EL (cell line): Measurements from ENCODE around the gene CATSPERE.
"Not testable (repeated sequence)": the region's sequence is repeated elsewhere in the genome, so short reads cannot be mapped to it uniquely, and the experiment has no call there.

Experiments used
- DNase-seq: peaks from one replicate; pipeline ENCODE4 v3.0.0-alpha.2; 2016

CATSPERE gene

DNA sequence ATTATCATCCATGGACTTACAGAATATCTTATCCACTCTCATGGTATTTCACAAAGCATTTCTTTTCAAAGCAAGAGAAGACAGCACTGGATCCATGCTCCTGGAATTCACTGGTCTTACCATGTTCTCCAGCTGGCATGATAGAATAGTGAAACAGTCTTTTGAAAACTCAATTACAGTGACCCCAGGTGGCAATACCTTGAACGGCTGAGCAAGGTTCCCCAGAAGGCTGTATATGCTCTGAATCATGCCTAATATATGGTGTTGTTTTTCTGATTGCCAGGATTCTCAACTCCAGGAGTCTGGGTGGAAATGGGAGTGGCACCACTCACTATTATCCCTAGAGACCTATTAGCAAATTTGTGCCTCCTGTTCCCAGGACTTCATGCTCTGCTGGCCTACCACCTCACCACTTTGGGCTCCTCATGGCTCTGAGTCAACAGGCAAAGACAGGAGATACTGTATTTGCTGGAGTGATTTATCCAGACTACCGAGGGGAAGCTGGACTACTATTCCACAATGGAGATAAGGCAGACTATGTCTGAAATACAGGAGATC, 87.6 kb downstream of the CATSPERE start:
- no peak for DNase-seq

DNA sequence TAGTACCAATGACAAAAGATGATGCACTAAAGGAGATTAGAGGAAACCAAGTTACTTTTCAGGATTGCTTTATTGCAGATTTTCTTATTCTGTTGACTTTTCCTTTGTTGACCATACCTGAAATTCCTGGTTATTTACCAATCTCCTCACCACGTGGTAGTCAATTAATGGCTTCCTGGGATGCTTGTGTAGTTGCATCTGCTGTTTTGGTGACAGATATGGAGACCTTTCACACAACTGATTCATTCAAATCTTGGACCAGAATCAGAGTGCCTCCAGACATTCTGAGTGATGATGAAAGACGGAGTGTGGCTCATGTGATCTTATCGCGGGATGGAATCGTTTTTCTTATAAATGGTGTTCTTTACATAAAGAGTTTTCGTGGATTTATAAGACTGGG, 91.3 kb downstream of the CATSPERE start:
- no peak for DNase-seq

DNA sequence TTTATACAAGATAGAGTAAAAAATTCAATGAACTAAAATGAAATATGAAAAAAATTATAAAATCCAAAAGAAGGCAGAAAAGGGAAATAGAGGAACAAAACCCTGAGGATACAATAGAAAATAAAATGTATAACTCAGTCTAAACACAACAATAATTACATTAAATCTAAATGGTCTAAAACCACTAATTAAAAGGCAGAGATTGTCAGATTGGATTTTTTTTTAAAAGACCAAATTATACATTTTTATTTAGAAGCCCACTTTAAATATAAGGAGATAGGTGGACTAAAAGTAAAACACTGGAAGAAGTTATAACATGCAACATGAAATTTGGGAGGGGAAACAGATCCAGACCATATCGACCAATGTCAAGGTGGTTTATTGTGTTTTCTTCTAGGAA, 95.2 kb downstream of the CATSPERE start:
- DNase-seq, result no peak

DNA sequence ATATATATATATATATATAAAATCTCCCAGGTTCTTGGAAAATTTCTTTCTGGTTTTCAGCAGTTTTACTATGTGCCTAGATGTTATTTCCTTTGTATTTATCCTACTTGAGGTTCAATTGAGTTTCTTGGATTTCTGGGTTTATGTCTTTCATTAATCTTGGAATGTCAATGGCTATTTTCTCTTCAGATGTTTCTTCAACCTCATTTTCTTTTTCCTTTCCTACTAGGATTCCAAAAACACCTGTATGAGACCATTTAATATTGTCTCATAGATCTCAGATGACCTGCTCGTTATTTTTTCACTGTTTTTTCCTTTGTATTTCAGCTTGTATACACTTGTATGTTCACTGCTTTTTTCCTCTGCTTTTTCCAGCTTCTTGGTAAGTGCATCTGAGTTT, 96.5 kb downstream of the CATSPERE start:
- DNase-seq, result no peak

DNA sequence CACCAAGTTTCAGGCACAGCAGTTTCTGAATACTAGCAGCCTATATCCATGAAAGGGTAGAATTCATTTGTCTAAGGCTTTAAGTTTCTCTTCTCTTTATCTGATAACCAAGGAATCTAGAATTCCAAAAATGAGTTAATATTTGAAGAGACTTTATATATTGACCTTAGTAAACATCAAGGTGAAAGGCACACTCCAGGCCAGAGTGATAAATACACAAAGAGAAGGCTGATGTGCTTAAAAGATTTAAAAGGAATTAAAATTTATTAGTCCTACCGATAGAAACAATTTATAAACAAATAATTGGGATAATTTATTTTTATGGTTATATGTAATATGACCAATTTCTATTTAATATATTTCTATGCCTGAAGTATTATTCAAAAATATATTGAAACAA, 98.5 kb downstream of the CATSPERE start:
- DNase-seq, result no peak

DNA sequence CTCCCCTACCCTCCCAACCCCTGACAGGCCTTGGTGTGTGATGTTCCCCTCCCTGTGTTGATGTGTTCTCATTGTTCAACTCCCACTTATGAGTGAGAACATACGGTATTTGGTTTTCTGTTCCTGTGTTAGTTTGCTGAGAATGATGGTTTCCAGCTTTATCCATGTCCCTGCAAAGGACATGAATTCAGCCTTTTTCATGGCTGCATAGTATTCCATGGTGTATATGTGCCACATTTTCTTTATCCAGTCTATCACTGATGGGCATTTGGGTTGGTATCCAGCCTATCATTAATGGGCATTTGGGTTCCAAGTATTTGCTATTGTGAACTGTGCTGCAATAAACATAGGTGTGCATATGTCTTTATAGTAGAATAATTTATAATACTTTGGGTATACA, 101.8 kb downstream of the CATSPERE start:
- DNase-seq, result not testable (repeated sequence)

DNA sequence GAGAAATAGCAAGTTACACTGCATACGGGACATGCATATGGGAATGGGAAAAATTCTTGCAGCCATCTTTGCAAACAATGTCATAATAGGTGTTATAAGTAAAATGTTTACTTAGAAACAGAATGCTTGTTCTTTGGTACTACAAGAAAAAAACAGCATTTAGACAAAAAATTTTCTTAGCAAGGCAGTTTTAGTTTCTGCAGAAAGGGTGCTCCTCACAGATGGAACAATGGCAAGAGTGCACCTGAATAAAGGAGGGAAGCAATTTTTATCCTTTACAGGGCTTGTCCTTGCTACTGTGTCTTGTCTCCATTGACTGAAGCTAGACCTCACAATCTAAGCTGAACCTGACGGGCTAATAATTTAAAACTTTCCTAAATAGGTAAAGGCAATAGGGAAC, 112.7 kb downstream of the CATSPERE start:
- DNase-seq, result no peak

DNA sequence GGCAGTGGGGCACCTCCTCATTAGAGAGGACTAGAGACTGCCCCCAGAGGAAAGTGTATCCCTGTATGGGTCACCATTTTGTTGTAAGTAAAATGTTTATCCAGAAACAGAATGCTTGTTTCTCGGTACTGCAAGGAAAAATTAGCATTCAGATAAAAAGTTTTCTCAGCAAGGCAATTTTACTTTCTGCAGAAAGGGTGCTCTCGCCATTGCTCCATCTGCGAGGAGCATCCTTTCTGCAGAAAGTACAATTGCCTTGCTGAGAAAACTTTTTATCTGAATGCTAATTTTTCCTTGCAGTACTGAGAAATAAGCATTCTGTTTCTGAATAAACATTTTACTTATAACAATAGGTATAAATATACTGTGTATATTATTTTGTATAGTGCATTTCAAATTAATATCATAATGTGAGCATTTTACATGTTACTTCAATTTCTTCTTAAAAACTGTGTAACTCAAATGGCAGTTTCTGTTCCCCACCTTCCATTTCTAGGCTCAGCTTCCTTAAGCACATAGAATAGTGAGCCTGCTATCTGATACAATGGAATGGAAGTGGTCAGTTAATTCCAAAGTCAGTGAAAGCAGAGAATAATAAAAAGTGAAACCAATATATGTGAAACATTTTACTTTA, 115.3 kb downstream of the CATSPERE start:
- DNase-seq, result no peak

DNA sequence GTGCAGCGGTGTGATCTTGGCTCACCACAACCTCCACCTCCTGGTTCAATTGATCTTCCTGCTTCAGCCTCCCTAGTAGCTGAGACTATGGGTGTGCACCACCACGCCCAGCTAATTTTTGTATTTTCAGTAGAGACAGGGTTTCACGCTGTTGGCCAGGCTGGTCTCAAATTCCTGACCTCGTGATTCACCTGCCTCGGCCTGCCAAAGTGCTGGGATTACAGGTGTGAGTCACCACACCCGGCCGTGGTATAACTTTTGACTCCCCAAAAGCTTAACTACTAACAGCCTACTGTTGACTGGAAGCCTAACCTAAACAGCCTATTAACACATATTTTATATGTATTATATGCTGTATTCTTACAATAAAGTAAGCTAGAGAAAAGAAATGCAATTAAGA, 117.1 kb downstream of the CATSPERE start:
- DNase-seq, result not testable (repeated sequence)

DNA sequence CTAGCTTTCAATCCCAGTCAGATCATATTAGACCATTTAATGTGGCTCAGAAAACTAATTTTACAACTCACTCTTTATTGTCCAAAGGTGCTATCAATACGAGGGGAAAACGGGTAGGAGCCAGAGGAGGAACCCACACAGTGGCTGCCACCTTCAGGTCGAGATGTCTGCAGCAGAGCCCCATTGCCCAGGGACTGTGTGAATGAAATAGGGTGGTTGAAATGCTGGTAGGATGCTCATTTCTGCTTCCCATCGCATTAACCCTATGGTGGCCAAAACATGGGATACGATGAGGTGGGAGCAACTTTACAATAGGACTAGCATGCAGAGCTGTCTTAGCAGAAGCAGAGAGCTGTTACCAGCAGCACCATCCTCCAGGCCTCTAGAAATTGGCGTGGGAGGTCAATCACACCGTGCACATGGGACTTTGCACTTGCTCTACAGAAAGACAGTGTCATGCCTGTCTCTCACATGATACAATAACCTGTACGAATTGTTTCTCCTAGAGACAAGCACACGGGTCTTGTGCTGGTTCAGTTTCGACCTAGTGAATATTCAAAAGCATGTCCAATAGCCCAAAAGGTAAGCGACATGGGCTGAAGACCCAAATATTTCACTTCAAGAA, 122.4 kb downstream of the CATSPERE start:
- DNase-seq, result no peak

DNA sequence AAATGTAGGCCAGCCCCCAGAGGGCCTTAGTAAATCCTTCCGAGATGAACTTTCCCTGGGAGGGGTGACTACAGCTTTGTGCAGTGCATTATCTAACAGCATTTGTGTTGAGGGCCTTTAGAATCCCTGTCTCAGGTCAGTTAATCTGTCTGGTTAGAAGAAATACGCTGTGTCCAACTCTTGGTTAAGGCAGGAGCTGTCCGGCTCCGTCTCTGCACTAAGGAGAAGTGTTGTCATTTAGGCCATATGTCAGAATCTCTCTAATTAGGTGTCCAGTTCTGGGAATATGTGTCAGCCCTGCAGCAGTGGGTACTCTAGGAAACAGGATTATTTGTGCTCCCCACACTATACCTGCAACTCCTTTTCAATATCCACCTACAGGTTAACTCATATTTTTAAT, 124.8 kb downstream of the CATSPERE start:
- no peak for DNase-seq

DNA sequence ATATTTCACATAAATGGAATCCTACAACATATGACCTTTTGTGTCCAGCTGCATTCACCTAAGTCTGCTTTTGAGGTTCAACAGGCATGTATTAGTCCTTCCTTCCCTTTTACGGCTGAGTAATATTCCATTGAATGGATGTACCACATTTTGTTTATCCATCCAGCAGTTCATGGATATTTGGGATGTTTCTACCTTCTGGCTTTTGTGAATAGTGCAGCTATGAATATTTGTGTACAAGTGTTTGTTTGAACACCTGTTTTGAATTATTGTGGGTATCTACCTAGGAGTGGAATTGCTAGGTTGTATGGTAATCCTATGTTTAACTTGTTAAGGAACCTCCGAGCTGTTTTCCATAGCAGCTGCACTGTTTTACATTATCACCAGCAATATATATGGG, 129.6 kb downstream of the CATSPERE start:
- DNase-seq, result no peak

DNA sequence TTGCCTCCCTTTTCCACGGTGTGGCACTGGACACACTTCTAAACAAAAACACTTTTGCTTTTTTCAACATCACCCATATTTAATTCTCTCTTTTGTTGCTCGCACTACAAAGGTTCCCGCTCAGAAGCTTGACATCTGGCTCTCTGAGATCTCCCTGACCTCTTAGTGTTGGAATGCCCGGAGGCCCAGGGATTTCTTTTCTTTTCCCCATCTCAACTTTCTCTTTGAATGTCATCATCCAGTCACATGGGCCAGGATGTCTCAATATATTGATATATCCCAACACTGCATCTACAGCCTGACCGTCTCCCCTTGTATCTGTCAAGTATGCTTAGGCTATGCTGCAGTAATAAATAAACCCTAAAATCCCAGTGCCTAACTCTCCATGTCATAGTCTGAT, 137.5 kb downstream of the CATSPERE start:
- peak; percentile 24 for DNase-seq

DNA sequence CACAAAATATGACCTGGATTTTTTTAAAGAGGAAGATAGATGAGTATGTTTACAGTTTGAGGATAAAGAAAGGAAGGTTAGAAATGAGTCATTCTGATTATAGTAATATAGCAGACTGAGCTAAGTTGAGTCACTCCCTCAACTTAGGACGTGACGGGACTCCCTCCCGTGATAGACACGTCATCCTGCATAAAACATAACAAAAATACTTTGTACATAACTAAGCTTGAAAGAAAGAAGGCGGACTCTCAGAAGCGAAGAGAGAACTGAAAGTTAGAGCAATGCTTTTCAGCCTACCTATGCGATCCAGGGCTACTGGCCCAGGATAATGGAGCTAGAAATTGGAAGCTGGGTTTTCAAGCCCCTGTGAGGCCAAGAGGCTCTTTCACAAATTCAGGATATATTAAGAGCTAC, 138.9 kb downstream of the CATSPERE start:
- DNase-seq, result peak; percentile 95

DNA sequence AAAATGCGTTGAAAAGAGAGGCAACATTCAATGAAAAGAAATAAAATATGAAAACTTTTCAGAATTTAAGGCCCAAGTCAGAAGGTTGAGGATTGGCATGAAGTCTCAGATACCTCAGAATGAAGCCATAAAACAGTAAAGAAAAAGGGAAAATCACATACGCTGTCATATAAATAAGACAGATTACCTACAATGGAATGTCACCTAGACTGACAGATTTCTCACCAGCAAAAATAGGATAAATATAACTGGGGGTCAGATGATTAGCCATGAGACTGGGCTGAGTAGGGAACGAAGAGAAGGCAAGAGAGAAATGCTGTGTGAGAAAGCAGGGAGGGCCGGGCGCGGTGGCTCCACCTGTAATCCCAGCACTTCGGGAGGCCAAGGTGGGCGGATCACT, 140.3 kb downstream of the CATSPERE start:
- no peak for DNase-seq

DNA sequence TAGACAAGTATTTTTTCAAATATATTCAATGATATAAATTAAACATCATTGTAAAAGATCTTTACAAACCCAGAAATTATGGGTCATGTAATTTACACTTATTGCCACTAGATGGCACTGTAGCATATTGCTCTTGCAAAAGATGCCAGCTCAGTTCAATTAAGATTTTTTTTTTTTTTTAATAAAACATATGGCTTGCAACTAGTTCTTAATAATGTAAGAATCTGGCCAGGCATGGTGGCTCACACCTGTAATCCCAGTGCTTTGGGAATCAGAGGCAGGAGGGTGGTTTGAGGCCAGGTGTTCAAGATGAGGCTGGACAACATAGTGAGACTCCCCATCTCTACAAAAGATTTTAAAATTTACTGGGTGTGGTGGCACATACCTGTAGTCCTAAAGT, 142.4 kb downstream of the CATSPERE start:
- peak; percentile 27 for DNase-seq

DNA sequence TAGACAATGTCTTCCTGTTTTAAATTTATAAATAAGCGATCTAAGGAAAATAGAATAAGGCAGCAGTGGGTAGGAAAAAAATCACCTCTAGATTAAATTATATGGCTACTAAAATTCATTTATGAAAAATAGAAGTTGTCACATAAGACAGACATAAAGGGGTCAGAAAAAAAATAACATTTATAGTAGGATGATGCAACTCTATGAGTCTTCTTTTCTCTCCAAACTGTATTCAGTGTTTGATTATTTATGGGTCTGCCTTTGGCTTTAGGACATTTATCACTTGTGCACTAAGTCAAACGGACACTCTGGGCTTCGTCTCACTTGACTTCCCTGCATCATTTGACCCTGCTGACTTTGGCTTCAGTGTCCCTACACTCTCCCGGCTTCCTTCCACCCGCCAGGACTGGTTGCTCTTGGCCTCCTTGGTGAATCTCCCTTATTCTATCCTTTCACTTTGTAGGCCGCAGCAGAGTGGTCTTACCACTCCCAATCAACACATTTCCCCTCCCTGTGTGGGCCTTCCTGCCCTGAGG, 144.8 kb downstream of the CATSPERE start:
- DNase-seq, result no peak

DNA sequence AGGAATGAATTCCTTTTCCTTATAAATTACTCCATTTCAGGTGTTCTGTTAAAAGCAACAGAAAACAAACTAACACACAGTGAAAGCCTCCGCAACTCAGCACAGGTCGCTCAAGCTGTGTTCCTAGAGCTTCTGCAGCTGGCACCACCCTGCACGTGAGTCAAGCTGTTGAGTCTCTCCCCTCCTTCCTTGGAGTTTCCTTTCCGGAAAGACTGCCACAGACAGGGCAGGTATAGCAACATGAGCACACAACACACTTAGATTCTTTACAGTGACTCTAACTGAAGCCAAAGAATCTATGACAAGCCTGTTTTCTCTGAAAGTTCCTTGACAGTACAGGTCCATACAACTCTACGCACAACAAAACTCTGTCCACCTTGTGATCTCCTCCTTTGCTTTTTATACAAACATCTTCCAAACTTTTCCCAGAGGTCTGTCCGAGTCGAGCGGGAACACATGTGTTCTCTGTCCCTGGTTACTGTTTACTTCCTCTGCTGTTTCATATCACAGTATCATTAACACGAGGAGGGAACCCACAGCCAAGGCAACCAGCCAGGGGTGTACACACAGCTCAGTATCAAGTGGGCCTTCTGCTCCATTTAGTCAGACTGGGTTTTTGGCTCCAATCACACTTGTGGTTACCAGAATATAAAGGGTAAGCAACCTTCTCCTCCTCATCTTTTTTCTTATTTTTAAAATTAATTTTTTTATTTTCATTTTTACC, 153.2 kb downstream of the CATSPERE start:
- no peak for DNase-seq

DNA sequence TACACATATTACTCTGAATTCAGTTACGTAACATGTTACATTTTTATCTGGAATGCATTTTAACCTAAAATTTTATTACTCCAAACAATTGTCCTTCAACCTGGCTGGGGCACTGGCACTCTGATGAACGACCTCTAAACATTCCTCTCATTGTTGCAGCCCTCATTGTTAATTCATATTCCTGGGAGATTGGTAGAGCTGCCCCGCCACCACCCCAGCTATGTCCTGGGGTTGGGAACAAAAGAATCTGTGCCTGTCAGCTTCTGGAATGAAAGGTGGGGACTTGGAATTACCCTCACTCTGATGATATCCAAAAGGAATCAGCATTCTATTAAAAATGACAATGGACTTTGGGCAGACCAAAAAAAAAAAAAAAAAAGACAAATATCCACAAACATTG, 153.8 kb downstream of the CATSPERE start:
- DNase-seq, result no peak

DNA sequence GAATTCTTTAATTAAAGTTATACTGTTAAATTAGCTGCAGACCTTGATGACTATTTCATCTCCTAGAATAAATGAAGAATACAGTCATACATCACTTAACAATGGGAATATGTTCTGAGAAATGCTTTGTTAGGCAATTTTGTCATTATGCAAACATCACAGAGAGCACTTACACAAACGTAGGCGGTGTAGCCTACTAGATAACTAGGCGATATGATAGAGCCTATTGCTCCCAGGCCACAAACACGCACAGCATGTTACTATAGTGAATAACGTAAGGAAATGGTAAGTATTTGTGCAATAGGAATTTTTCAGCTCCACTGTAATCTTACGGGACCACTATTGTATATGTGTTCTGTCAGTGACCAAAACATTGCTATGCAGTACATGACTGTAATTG, 154.2 kb downstream of the CATSPERE start:
- no peak for DNase-seq

DNA sequence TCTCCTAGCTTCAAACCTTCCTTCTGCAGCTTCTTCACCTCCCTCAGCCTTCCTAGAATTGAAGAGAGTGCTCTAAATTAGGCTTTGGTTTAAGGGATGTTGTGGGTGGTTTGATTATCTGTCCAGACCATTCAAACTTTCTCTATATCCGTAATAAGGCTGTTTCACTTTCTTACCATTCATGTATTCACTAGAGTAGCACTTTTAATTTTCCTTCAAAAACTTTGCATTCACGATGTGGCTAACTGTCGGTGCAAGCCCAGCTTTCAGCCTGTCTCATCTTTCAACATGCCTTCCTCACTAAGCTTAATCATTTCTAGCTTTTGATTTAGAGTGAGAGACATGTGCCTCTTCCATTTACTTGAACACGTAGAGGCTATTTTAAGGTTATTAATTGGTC, 165.6 kb downstream of the CATSPERE start:
- DNase-seq, result no peak

DNA sequence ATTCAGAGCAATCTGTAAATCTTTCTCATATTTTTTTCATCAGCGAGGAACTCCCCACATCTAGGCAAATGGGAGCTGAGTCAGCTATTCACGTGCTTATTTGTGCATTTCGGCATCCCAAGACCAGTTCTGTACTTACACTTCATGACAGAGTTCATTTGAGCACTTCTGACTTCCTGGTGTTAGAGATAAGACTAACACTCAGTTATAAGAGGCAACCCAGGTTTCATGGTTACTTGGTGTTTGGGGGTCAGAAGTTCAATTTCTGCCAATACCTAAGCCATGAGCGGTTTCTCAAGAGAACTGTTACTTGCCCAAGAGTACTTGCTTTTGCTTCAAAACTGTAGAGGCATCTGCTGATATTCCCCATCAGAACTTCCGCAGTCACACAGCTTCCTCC, 167.7 kb downstream of the CATSPERE start:
- peak; percentile 2 for DNase-seq

DNA sequence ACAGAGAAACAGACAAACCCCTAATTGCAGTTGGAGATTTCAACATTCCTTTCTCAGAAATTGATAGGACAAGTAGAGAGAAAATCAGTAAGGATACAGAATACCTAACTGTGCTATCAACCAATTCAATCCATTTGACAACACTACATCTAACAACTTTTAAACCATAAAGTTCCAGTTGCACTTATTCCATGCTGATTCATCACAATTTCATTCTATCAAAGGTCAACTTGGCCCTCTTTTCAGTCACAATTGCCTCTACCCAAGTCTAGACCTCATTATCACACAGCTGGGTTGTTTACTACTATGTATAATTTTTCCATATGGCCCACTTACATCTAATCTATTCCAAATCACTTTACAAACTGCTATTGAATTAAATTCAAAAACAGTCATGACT, 172.1 kb downstream of the CATSPERE start:
- no peak for DNase-seq

DNA sequence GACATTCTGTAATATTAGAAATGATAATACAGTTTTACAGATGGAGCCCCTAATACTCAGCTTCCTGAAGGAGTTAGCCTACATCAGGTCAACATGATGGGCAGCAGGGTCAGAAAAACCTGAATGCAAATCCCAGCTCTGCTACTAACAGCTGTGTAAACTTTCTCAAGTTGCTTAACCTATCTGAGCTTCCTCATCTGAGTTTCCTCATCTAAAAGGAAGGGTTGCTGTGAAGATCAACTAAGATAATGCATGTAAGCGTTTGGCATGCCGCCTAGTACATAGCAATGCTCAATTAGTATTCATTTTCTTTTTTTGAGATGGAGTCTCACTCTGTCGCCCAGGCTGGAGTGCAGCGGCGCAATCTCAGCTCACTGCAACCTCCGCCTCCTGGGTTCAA, 173.5 kb downstream of the CATSPERE start:
- DNase-seq, result no peak
